OCI-LY7 (cell line): ENCODE results near the gene GABRD. TPM values are rescaled to one million over a fixed set of nuclear protein-coding genes. Genes with fewer than 3 reads are reported as not detected.

Source experiments
- BruUV-seq: library from RNA; stranded (reverse); fragments of 400-500 nt; replicated peaks from 2 replicates; lab custom pipeline; 2021; lab: Mats Ljungman, UMichigan
- CTCF ChIA-PET: fragments of 300-600 bp; sonication (Branson Sonifier 250); formaldehyde crosslinking; loops from one replicate; lab custom pipeline; 2022; ENCODE audit warnings: antibody characterized with exemption; ENCODE audit not compliant: unreplicated experiment; lab: Charles Lee
- POLR2A ChIA-PET: fragments of 300-600 bp; sonication (Branson Sonifier 250); formaldehyde crosslinking; loops from one replicate; lab custom pipeline; 2022; ENCODE audit warnings: antibody characterized with exemption; lab: Charles Lee
- DNase-seq: peaks from one replicate; pipeline ENCODE4 v3.0.0-alpha.2; 2015; ENCODE audit warnings: low spot score
- H2AFZ ChIP-seq: fragments of 200-600 bp; sonication (generic), shearing (Covaris generic); 2 replicates; pipeline ENCODE4 v1.6.1; 2014; ENCODE audit warnings: mild to moderate bottlenecking, antibody characterized with exemption, low read length, moderate library complexity
- H3K27ac ChIP-seq: fragments of 200-600 bp; sonication (generic); 2 replicates; pipeline ENCODE4 v1.5.1; 2014; ENCODE audit warnings: mixed run types, low read depth, mild to moderate bottlenecking, moderate library complexity, low read length, inconsistent platforms; ENCODE audit not compliant: poor library complexity, severe bottlenecking
- H3K36me3 ChIP-seq: fragments of 200-600 bp; sonication (generic); 2 replicates; pipeline ENCODE4 v1.6.1; 2014; ENCODE audit warnings: mild to moderate bottlenecking, antibody characterized with exemption, low read length, moderate library complexity, mixed read lengths; ENCODE audit not compliant: insufficient read depth
- H3K4me1 ChIP-seq: fragments of 200-600 bp; sonication (generic); 2 replicates; pipeline ENCODE4 v1.5.1; 2014; ENCODE audit warnings: mild to moderate bottlenecking, low read length; ENCODE audit not compliant: insufficient read depth, poor library complexity, severe bottlenecking
- H3K4me2 ChIP-seq: fragments of 200-600 bp; sonication (generic); 2 replicates; pipeline ENCODE4 v1.6.1; 2014; ENCODE audit warnings: mild to moderate bottlenecking, low read length
- H3K4me3 ChIP-seq: fragments of 200-600 bp; sonication (generic); 2 replicates; pipeline ENCODE4 v1.5.1; 2014; ENCODE audit warnings: mild to moderate bottlenecking, low read depth, low read length; ENCODE audit not compliant: poor library complexity, severe bottlenecking
- H3K79me2 ChIP-seq: fragments of 200-600 bp; sonication (generic); 2 replicates; pipeline ENCODE4 v1.6.1; 2016; ENCODE audit warnings: low read depth, mild to moderate bottlenecking, low read length, moderate library complexity, mixed read lengths; ENCODE audit not compliant: insufficient read depth
- H3K9me2 ChIP-seq: fragments of 200-600 bp; sonication (generic); 2 replicates; pipeline ENCODE4 v1.6.1; 2016; ENCODE audit warnings: mild to moderate bottlenecking, low read length, mixed read lengths; ENCODE audit not compliant: insufficient read depth
- H3K9me3 ChIP-seq: fragments of 200-600 bp; sonication (generic); 2 replicates; pipeline ENCODE4 v1.6.1; 2014; ENCODE audit warnings: mild to moderate bottlenecking, mixed run types, low read length, mixed read lengths
- H4K20me1 ChIP-seq: fragments of 200-600 bp; sonication (generic); 2 replicates; pipeline ENCODE4 v1.6.1; 2014; ENCODE audit warnings: mild to moderate bottlenecking, antibody characterized with exemption, low read length, moderate library complexity, mixed read lengths; ENCODE audit not compliant: insufficient read depth
- CTCF ChIP-seq: fragments of 200-600 bp; sonication (generic); conservative IDR thresholded peaks from 2 replicates; pipeline ENCODE4 v1.5.1; 2014; ENCODE audit warnings: mild to moderate bottlenecking, antibody characterized with exemption, low read length, moderate library complexity, mixed read lengths
- EZH2phosphoT487 ChIP-seq: fragments of 200-600 bp; sonication (generic); IDR thresholded peaks from 2 replicates; pipeline ENCODE4 v1.6.1; 2018; ENCODE audit warnings: low read depth, borderline replicate concordance, mild to moderate bottlenecking, mixed run types, antibody characterized with exemption, low read length, moderate library complexity, mixed read lengths
- intact Hi-C: fragments of 100-400 bp; cut with micrococcal nuclease; formaldehyde crosslinking; loops from one replicate; pipeline ENCODE4 v1.10.0; 2022; ENCODE audit not compliant: unreplicated experiment
- total RNA-seq, 2 experiments: library from RNA; depleted of rRNA in 1 of 2; stranded (reverse); fragments of >200 nt in 1 of 2; shearing (Covaris generic) in 1 of 2; gene quantifications; 2 replicates each; pipeline ENCODE4 v1.2.3, GENCODE V29; 2014 to 2022

The GABRD gene
- total RNA-seq, 2 experiments from 2014 or later = not detected

GRCh38 chr1:2067393-2067792 lies 48.2 kb downstream of the GABRD start:
- H3K79me2 ChIP-seq = no peaks in the 10 kb centered on the region
- no peak overlapping the region for H3K4me2 ChIP-seq
- DNase-seq = no peak
- no TSS peak for BruUV-seq
- H3K9me3 ChIP-seq = 0 out of 2 replicates have a peak, but pooled peaks cover 12% of the 10 kb centered on the region
- H3K27ac ChIP-seq = no peak overlapping the region
- H3K36me3 ChIP-seq = no peaks in the 10 kb centered on the region
- ChIA-PET POLR2A (interaction anchor here (0.8 kb wide), 1 partner anchor 23 kb away, joined by 3 read pairs; no protein-coding TSS in a partner anchor), CTCF (no interaction called here)
- no peak overlapping the region for H2AFZ ChIP-seq
- no peaks in the 10 kb centered on the region for H3K9me2 ChIP-seq
- no peaks in the 10 kb centered on the region for H3K4me1 ChIP-seq
- no peak for TF ChIP-seq CTCF
- TF ChIP-seq EZH2phosphoT487 = no peak
- intact Hi-C loops = no loop called here
- no peak overlapping the region for H3K4me3 ChIP-seq
- no peaks in the 10 kb centered on the region for H4K20me1 ChIP-seq

GRCh38 chr1:2067981-2068380 lies 48.8 kb downstream of the GABRD start:
- CTCF ChIA-PET = no interaction called here
- POLR2A ChIA-PET = interaction anchor here (0.8 kb wide), 1 partner anchor 22 kb away, joined by 3 read pairs; no protein-coding TSS in a partner anchor
- intact Hi-C loops = no loop called here

More at GRCh38 chr1:2067981-2068380, 48.8 kb downstream of the GABRD start:
- no peaks in the 10 kb centered on the region for H3K4me1 ChIP-seq
- no peaks in the 10 kb centered on the region for H3K36me3 ChIP-seq
- DNase-seq = no peak
- no peak overlapping the region for H3K4me2 ChIP-seq
- no peaks in the 10 kb centered on the region for H3K9me2 ChIP-seq
- no peak for TF ChIP-seq CTCF
- no peak for TF ChIP-seq EZH2phosphoT487
- H2AFZ ChIP-seq = no peak overlapping the region
- H3K27ac ChIP-seq = no peak overlapping the region
- no TSS peak for BruUV-seq
- 0 out of 2 replicates have a peak, but pooled peaks cover 12% of the 10 kb centered on the region for H3K9me3 ChIP-seq
- H4K20me1 ChIP-seq = no peaks in the 10 kb centered on the region
- H3K79me2 ChIP-seq = no peaks in the 10 kb centered on the region
- no peak overlapping the region for H3K4me3 ChIP-seq
